Erythroblast (primary cell): ENCODE data around the gene PGC.

Source experiments
- GATA1 ChIP-seq: IDR thresholded peaks from 2 replicates; pipeline ENCODE4 v1.6.1; 2011; ENCODE audit warnings: low read depth, mild to moderate bottlenecking, control low read depth, low read length, moderate library complexity
- POLR2A ChIP-seq: IDR thresholded peaks from 2 replicates; pipeline ENCODE4 v1.6.1; 2011; ENCODE audit warnings: mild to moderate bottlenecking, low read length

DNA sequence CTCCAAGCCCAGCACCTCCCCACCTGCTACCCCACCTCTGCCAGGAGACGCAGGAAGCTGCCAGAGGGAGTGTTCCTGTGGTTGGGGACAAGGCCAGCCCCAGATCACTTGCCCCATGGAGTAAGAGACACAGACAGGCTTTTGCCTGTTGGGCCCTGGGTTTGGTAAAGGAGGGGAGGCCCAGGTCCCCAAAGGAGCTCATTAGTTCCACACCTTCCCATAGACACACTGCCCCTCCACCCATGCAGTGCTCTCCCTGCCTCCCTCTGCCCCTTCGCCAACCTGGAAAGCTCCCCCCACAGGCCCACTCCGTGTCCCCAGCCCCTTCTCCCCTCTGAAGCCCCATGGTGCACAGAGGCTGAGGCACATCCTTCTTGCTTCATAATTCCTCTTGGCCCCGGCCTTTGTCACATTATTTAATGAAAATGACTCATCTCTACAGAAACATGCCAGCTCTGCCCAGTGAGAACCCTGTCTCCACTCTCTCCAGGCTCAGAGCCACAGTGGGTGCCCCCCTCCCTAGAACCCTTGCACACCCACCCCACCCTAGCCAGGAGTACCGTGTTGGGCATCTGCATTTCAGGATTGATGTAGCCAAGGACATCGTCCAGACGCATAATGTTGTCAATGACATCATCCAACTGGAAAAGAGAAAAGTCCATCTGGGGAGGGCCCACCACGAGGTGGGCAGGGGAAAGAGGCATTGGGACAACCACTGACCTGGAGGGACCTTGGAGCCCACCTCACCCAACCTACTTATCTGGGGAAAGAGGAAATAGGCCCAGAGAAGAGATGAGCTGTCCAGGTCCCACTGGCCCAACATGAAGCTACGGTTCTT is 57.8 kb downstream of the PGC start:
- TF ChIP-seq POLR2A = no peak
- no peak for TF ChIP-seq GATA1
